Measurements from ENCODE around the gene REC114. TPM values are rescaled to one million over a fixed set of nuclear protein-coding genes. Genes with fewer than 3 reads are reported as not detected.

Gene REC114
- total RNA-seq, result under 1 TPM in 3 of 9 donors, not detected in 6; 0.32 to 0.82 (median 0.65) TPM
- under 1 TPM in 1 of 2 donors, not detected in 1; 0.23 TPM for polyA plus RNA-seq
- long read RNA-seq, donor 1, partial matches to known transcripts, result 0 of 1 reads
- long read RNA-seq, donor 1, other reads (novel, unspliced or antisense), result 1 of 1 reads
- long read RNA-seq, donor 2, result 0 reads
- long read RNA-seq, donor 3, result 0 reads

GRCh38 chr15:73442968-73443367 is at the start of gene REC114:
Gene REC114, plus strand, starts transcription at chr15:73443164. Its CDS starts 22 bp downstream, at chr15:73443186.
- no peak within 1 kb of the TSS for H3K27ac ChIP-seq
- intact Hi-C loops (cut with DNase I), result no loop called here
- DNase-seq, result no peak
- no peak within 1 kb of the TSS for H3K4me3 ChIP-seq
- no peak for TF ChIP-seq POLR2A (IDR thresholded peaks at IDR 0.05)
- TF ChIP-seq CTCF (IDR thresholded peaks at IDR 0.05), result no peak
- 93 to 97% (median 95%) methylated on average over 20 to 22 of the region's 22 CpGs for WGBS, 4 donors
- H3K27me3 ChIP-seq, result peaks cover 0 to 11% (median 0%) of the 10 kb centered on the region in 9 donors
- H3K9me3 ChIP-seq, result peaks cover 0 to 7% (median 0%) of the 10 kb centered on the region in 12 donors
- H3K36me3 ChIP-seq, result no peaks in the 10 kb centered on the region
- H3K4me1 ChIP-seq, result no peaks in the 10 kb centered on the region
- no peak for ATAC-seq

GRCh38 chr15:73393336-73393735 is 49.6 kb upstream of the REC114 start:
- Histone ChIP-seq H3K4me1 (peaks cover 0 to 37% (median 9%) of the 10 kb centered on the region in 12 donors), H3K4me3 (no peak overlapping the region)
- WGBS, 4 donors, result 75 to 84% (median 76%) methylated on average over 2 of the region's 2 CpGs

GRCh38 chr15:73394782-73395181 is 48.2 kb upstream of the REC114 start:
- Histone ChIP-seq H3K27ac (no peak overlapping the region), H3K4me3 (no peak overlapping the region), H3K4me1 (peaks cover 0 to 24% (median 7%) of the 10 kb centered on the region in 12 donors), H3K27me3 (peaks cover 0 to 8% (median 0%) of the 10 kb centered on the region in 9 donors), H3K36me3 (no peaks in the 10 kb centered on the region), H3K9me3 (no peaks in the 10 kb centered on the region)
- TF ChIP-seq POLR2A (IDR thresholded peaks at IDR 0.05) (no peak), CTCF (IDR thresholded peaks at IDR 0.05) (no peak)
- intact Hi-C loops (cut with DNase I), result loop anchor here in 3 of 10 donors (5.0 to 10.0 kb wide), 3 partner anchors 120 to 130 kb away; no protein-coding TSS in a partner anchor
- DNase-seq, result peak; percentile 73 to 84 (median 77)
- ATAC-seq, result peak; percentile 94 to 97 (median 96)

More at GRCh38 chr15:73393336-73393735, 49.6 kb upstream of the REC114 start:
- Histone ChIP-seq H3K9me3 (no peaks in the 10 kb centered on the region), H3K36me3 (no peaks in the 10 kb centered on the region), H3K27ac (no peak overlapping the region), H3K27me3 (peaks cover 0 to 5% (median 0%) of the 10 kb centered on the region in 9 donors)
- ATAC-seq (no peak), DNase-seq (no peak)
- intact Hi-C loops (cut with DNase I), result loop anchor here in 2 of 10 donors (10.0 kb wide), 2 partner anchors 121 to 131 kb away; no protein-coding TSS in a partner anchor
- TF ChIP-seq CTCF (IDR thresholded peaks at IDR 0.05) (no peak), POLR2A (IDR thresholded peaks at IDR 0.05) (no peak)

GRCh38 chr15:73395671-73396070 is 47.3 kb upstream of the REC114 start:
- no peak overlapping the region for H3K4me3 ChIP-seq
- H3K27ac ChIP-seq, result no peak overlapping the region
- no peaks in the 10 kb centered on the region for H3K36me3 ChIP-seq
- intact Hi-C loops (cut with DNase I), result loop anchor here in 3 of 10 donors (5.0 to 10.0 kb wide), 3 partner anchors 119 to 129 kb away; no protein-coding TSS in a partner anchor
- TF ChIP-seq CTCF (IDR thresholded peaks at IDR 0.05) (no peak), POLR2A (IDR thresholded peaks at IDR 0.05) (no peak)
- DNase-seq (no peak), ATAC-seq (no peak)
- peaks cover 0 to 20% (median 7%) of the 10 kb centered on the region in 12 donors for H3K4me1 ChIP-seq
- no peaks in the 10 kb centered on the region for H3K9me3 ChIP-seq
- WGBS, 4 donors, result 81 to 95% (median 90%) methylated on average over 2 of the region's 2 CpGs
- peaks cover 0 to 10% (median 0%) of the 10 kb centered on the region in 9 donors for H3K27me3 ChIP-seq
